HL-60 (cell line): ENCODE results near the gene SEC23IP.

Source experiments
- GABPA ChIP-seq: IDR thresholded peaks from 2 replicates; pipeline ENCODE4 v1.6.1; 2012; ENCODE audit warnings: low read depth
- POLR2AphosphoS5 ChIP-seq: IDR thresholded peaks from 2 replicates; pipeline ENCODE4 v1.6.1; 2012; ENCODE audit warnings: low read depth
- SPI1 ChIP-seq: IDR thresholded peaks from 2 replicates; pipeline ENCODE4 v1.6.1; 2012; ENCODE audit warnings: low read depth, mild to moderate bottlenecking, borderline replicate concordance
- TF ChIP-seq, protein P1 (sequence below): IDR thresholded peaks from one replicate; pipeline ENCODE4 v1.5.1; 2011; ENCODE audit warnings: low read length, control low read depth, inconsistent platforms; ENCODE audit not compliant: insufficient read depth
- TF ChIP-seq, protein P2 (sequence below): IDR thresholded peaks from 2 replicates; pipeline ENCODE4 v1.6.1; 2012; ENCODE audit warnings: low read depth; ENCODE audit not compliant: insufficient replicate concordance

GRCh38 chr10:119931871-119932270 lies 39.3 kb downstream of the SEC23IP start:
- TF ChIP-seq, protein P1, sequence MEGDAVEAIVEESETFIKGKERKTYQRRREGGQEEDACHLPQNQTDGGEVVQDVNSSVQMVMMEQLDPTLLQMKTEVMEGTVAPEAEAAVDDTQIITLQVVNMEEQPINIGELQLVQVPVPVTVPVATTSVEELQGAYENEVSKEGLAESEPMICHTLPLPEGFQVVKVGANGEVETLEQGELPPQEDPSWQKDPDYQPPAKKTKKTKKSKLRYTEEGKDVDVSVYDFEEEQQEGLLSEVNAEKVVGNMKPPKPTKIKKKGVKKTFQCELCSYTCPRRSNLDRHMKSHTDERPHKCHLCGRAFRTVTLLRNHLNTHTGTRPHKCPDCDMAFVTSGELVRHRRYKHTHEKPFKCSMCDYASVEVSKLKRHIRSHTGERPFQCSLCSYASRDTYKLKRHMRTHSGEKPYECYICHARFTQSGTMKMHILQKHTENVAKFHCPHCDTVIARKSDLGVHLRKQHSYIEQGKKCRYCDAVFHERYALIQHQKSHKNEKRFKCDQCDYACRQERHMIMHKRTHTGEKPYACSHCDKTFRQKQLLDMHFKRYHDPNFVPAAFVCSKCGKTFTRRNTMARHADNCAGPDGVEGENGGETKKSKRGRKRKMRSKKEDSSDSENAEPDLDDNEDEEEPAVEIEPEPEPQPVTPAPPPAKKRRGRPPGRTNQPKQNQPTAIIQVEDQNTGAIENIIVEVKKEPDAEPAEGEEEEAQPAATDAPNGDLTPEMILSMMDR, result no peak
- TF ChIP-seq POLR2AphosphoS5 (no peak), GABPA (no peak), SPI1 (no peak)
- TF ChIP-seq, protein P2, sequence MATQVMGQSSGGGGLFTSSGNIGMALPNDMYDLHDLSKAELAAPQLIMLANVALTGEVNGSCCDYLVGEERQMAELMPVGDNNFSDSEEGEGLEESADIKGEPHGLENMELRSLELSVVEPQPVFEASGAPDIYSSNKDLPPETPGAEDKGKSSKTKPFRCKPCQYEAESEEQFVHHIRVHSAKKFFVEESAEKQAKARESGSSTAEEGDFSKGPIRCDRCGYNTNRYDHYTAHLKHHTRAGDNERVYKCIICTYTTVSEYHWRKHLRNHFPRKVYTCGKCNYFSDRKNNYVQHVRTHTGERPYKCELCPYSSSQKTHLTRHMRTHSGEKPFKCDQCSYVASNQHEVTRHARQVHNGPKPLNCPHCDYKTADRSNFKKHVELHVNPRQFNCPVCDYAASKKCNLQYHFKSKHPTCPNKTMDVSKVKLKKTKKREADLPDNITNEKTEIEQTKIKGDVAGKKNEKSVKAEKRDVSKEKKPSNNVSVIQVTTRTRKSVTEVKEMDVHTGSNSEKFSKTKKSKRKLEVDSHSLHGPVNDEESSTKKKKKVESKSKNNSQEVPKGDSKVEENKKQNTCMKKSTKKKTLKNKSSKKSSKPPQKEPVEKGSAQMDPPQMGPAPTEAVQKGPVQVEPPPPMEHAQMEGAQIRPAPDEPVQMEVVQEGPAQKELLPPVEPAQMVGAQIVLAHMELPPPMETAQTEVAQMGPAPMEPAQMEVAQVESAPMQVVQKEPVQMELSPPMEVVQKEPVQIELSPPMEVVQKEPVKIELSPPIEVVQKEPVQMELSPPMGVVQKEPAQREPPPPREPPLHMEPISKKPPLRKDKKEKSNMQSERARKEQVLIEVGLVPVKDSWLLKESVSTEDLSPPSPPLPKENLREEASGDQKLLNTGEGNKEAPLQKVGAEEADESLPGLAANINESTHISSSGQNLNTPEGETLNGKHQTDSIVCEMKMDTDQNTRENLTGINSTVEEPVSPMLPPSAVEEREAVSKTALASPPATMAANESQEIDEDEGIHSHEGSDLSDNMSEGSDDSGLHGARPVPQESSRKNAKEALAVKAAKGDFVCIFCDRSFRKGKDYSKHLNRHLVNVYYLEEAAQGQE, result no peak
